Sciatic nerve (tissue), 2 donors: Measurements from ENCODE around the gene PRR30. TPM values are rescaled to one million over a fixed set of nuclear protein-coding genes. Genes with fewer than 3 reads are reported as not detected.

Experiments used
- ATAC-seq: fragments of 200-7000 bp; cut with Tn5 transposase; one replicate; pipeline ENCODE4 v1.9.1; 2020; ENCODE audit warnings: mild to moderate bottlenecking, moderate library complexity
- DNase-seq: peaks from one replicate; pipeline ENCODE4 v3.0.0-alpha.2; 2020; ENCODE audit warnings: low spot score
- intact Hi-C: fragments of 100-400 bp; cut with DNase I; formaldehyde crosslinking; loops from one replicate; pipeline ENCODE4 v1.14.2; 2022
- total RNA-seq: library from RNA; stranded (reverse); fragmentation: NEBNext Ultra II Directional; extraction: Animal tissue kit (Norgen Biotek cat#: 25700); gene quantifications from one replicate; pipeline ENCODE4 v1.2.1, GENCODE V29; 2021
- donor health status: DM: no; HTN: no; CAD: no.
- donor health status: DM: no; HTN: no; CAD: no.

The PRR30 gene
- total RNA-seq, 1 donor from 2014 or later = not detected

- intact Hi-C loops = no loop called here
- no peak for ATAC-seq
- DNase-seq = no peak
Measured at GRCh38 chr2:27089111-27089954, 49.9 kb downstream of the PRR30 start.

GRCh38 chr2:27088634-27089033 is 50.6 kb downstream of the PRR30 start:
- no peak for DNase-seq
- intact Hi-C loops = no loop called here
- no peak for ATAC-seq

- intact Hi-C loops = no loop called here
- no peak for ATAC-seq
Measured at GRCh38 chr2:27087823-27088410, 51.3 kb downstream of the PRR30 start.

More at GRCh38 chr2:27087823-27088410, 51.3 kb downstream of the PRR30 start:
- DNase-seq = no peak

Other genes starting within 250 kb of the PRR30 start
- gene MAPRE3, start 168.8 kb downstream of the PRR30 start, total RNA-seq = 26.7 TPM
- gene TMEM214, start 106.4 kb downstream of the PRR30 start, total RNA-seq = 74.0 TPM
- 16.3 TPM for gene AGBL5, start 87.7 kb downstream of the PRR30 start, total RNA-seq
- 198 TPM for gene OST4, start 67.8 kb downstream of the PRR30 start, total RNA-seq
- gene EMILIN1, start 60.8 kb downstream of the PRR30 start, total RNA-seq = 46.8 TPM
- 7.1 TPM for gene KHK, start 52.6 kb downstream of the PRR30 start, total RNA-seq
- gene CGREF1, start 20.3 kb downstream of the PRR30 start, total RNA-seq = 4.1 TPM
- gene ABHD1, start 15.6 kb downstream of the PRR30 start, total RNA-seq = 3.6 TPM
- gene PREB, start 4.8 kb downstream of the PRR30 start, total RNA-seq = 30.3 TPM
- not detected for gene TCF23, start 9.6 kb upstream of the PRR30 start, total RNA-seq
- gene ATRAID, start 72.6 kb upstream of the PRR30 start, total RNA-seq = 92.1 TPM
- gene SLC5A6, start 72.9 kb upstream of the PRR30 start, total RNA-seq = 22.6 TPM
- gene CAD, start 78.0 kb upstream of the PRR30 start, total RNA-seq = 31.4 TPM
- not detected for gene SLC30A3, start 123.6 kb upstream of the PRR30 start, total RNA-seq
- gene DNAJC5G, start 136.0 kb upstream of the PRR30 start, total RNA-seq = not detected
- gene TRIM54, start 143.0 kb upstream of the PRR30 start, total RNA-seq = 0.31 TPM
- 2.4 TPM for gene UCN, start 169.0 kb upstream of the PRR30 start, total RNA-seq
- 53.5 TPM for gene MPV17, start 183.7 kb upstream of the PRR30 start, total RNA-seq
- 57.1 TPM for gene GTF3C2, start 217.4 kb upstream of the PRR30 start, total RNA-seq
- 39.1 TPM for gene EIF2B4, start 230.9 kb upstream of the PRR30 start, total RNA-seq
- gene SNX17, start 231.2 kb upstream of the PRR30 start, total RNA-seq = 79.1 TPM
- gene ZNF513, start 241.3 kb upstream of the PRR30 start, total RNA-seq = 17.0 TPM